SK-N-SH treated with all-trans-retinoic acid at 6 μM for 48 hours (cell line): Measurements from ENCODE around the gene SORL1.

Source experiments
- ESRRG ChIP-seq: fragments of 250-450 bp; sonication (Bioruptor Pico); IDR thresholded peaks from 2 replicates; pipeline ENCODE4 v1.6.1; 2021; ENCODE audit warnings: mild to moderate bottlenecking
- RARB ChIP-seq: fragments of 250-450 bp; sonication (Bioruptor Pico); IDR thresholded peaks from 2 replicates; pipeline ENCODE4 v1.8.0; 2021; ENCODE audit warnings: mild to moderate bottlenecking, moderate library complexity
- SNAI2 ChIP-seq: fragments of 250-450 bp; sonication (Bioruptor Pico); IDR thresholded peaks from 2 replicates; pipeline ENCODE4 v1.5.0; 2020; ENCODE audit warnings: mild to moderate bottlenecking, moderate library complexity
- TOX ChIP-seq: fragments of 250-450 bp; sonication (Bioruptor Pico); IDR thresholded peaks from 2 replicates; pipeline ENCODE4 v1.8.0; 2021; ENCODE audit warnings: mild to moderate bottlenecking, moderate library complexity, borderline replicate concordance
- ZFP3 ChIP-seq: fragments of 250-450 bp; sonication (Bioruptor Pico); IDR thresholded peaks from 2 replicates; pipeline ENCODE4 v1.5.0; 2020; ENCODE audit warnings: mild to moderate bottlenecking, moderate library complexity
- ZFP30 ChIP-seq: fragments of 450-650 bp; formaldehyde crosslinking; IDR thresholded peaks from 2 replicates; pipeline ENCODE4 v1.5.0; 2022; ENCODE audit warnings: mild to moderate bottlenecking, moderate library complexity
- ZNF70 ChIP-seq: fragments of 450-650 bp; formaldehyde crosslinking; IDR thresholded peaks from 2 replicates; pipeline ENCODE4 v1.5.0; 2020; ENCODE audit warnings: mild to moderate bottlenecking, moderate library complexity
- ZNF8 ChIP-seq: fragments of 450-650 bp; formaldehyde crosslinking; IDR thresholded peaks from 2 replicates; pipeline ENCODE4 v1.5.0; 2020; ENCODE audit warnings: mild to moderate bottlenecking, moderate library complexity
- TF ChIP-seq, protein P1 (sequence below): fragments of 250-450 bp; sonication (Bioruptor Pico); IDR thresholded peaks from 2 replicates; pipeline ENCODE4 v1.8.0; 2020; ENCODE audit warnings: mild to moderate bottlenecking, moderate library complexity, borderline replicate concordance

DNA sequence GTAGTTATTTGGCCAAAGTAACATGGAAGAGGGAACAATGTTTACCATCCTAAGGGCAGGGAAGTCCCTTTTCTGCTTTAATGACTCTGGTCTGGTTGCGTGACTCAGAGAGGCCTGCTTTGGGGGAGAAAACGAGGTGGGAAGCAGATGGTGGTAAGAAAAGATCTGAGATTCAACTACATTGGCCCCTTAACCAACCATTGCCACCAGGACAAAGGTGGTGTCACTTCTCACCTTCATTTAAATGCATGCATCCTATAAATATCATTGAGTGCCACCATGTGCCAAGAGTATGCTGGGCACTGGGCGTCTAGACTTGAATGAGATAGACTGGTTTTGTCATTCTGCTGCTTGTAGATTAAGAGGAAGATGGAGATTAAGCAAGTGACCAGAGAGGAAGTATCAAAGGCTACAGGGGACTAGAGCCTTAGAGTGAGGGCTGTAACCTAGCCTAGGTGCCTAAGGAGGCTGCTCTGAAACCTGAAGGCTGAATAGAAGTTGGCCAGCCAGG lies 3.6 kb upstream of the SORL1 start:
- TF ChIP-seq, protein P1, sequence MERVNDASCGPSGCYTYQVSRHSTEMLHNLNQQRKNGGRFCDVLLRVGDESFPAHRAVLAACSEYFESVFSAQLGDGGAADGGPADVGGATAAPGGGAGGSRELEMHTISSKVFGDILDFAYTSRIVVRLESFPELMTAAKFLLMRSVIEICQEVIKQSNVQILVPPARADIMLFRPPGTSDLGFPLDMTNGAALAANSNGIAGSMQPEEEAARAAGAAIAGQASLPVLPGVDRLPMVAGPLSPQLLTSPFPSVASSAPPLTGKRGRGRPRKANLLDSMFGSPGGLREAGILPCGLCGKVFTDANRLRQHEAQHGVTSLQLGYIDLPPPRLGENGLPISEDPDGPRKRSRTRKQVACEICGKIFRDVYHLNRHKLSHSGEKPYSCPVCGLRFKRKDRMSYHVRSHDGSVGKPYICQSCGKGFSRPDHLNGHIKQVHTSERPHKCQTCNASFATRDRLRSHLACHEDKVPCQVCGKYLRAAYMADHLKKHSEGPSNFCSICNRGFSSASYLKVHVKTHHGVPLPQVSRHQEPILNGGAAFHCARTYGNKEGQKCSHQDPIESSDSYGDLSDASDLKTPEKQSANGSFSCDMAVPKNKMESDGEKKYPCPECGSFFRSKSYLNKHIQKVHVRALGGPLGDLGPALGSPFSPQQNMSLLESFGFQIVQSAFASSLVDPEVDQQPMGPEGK (CRISPR knock-in tag): no peak
- TF ChIP-seq ZFP30 (CRISPR knock-in tag) (no peak), ZNF8 (no peak), SNAI2 (no peak), ZNF70 (CRISPR knock-in tag) (no peak), ESRRG (CRISPR knock-in tag) (no peak), RARB (no peak), TOX (CRISPR knock-in tag) (no peak), ZFP3 (CRISPR knock-in tag) (no peak)
